C4-2B (cell line): ENCODE measurements around the gene CNFN.

Experiments used
- H3K27ac ChIP-seq: fragments of 450-650 bp; 2 replicates; pipeline ENCODE4 v1.5.1; 2017
- CTCF ChIP-seq: fragments of 450-650 bp; conservative IDR thresholded peaks from 2 replicates; pipeline ENCODE4 v1.5.1; 2017; ENCODE audit warnings: mild to moderate bottlenecking
- ZFX ChIP-seq: fragments of 450-650 bp; IDR thresholded peaks from 2 replicates; pipeline ENCODE4 v1.6.1; 2017

Gene CNFN

DNA sequence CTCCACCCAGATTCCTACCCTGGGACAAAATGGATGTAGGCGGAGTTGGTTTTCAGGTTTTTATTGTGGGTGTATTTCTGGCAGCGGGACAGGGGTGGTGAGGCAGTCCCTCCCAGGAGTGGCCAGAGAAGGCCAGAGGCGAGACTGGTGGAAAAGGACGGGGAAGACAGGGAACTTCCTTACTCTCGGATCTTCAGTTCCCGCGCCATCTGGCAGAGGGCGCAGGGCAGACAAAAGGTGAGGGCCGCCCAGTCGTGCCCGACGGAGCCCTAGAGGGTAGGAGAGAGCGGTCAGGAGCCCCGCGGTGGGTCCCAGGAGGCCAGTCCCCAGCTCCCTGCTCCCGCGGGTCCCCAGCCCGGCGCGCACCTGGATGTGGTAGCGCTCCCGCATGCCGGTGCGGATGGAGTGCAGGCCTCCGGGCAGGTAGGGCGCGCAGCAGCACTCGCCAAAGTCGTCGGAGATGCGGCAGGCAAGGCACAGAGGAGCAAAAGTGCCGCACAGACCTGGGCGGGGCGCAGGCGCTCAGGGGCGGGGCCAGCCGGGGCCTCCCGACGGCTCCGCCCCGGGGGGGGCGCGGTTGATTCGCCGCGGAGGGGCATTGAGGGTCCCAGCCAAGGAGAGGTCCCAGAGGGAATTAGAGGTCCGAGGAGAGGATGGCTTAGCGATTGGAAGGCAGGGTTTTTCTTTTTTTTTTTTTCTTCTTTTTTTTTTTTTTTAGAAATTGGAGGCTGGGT is 3.0 kb downstream of the CNFN start:
- peak overlapping the region; percentile 65 for H3K27ac ChIP-seq
- no peak for TF ChIP-seq ZFX
- peak; percentile 67 for TF ChIP-seq CTCF

DNA sequence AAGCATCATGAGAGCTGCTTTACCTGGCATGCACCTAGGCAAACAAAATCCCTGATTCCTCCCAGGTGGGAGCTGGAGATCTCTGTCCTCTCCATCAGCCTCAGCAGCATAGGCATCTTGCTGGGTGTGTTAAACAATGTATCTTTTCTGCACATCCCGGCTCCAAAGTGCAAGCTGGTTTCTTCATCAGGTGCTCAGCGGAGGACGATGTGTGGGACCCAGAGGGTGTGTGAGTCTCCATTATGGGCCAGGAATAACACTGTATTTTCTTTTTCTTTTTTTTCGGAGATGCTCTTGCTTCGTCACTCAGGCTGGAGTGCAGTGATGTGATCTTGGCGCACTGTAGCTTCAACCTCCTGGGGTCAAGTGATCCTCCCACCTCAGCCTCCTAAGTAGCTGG is 9.9 kb downstream of the CNFN start:
- H3K27ac ChIP-seq = no peak overlapping the region
- TF ChIP-seq CTCF (no peak), ZFX (no peak)

GRCh38 chr19:42378225-42379215 is 11.6 kb downstream of the CNFN start:
- TF ChIP-seq CTCF = no peak
- TF ChIP-seq ZFX = no peak

GRCh38 chr19:42376177-42376555 is 13.9 kb downstream of the CNFN start:
- TF ChIP-seq CTCF (no peak), ZFX (no peak)

More at GRCh38 chr19:42378225-42379215, 11.6 kb downstream of the CNFN start:
- no peak overlapping the region for H3K27ac ChIP-seq

GRCh38 chr19:42375415-42376176 is 14.5 kb downstream of the CNFN start:
- TF ChIP-seq ZFX (no peak), CTCF (no peak)
- no peak overlapping the region for H3K27ac ChIP-seq

More at GRCh38 chr19:42376177-42376555, 13.9 kb downstream of the CNFN start:
- H3K27ac ChIP-seq = no peak overlapping the region

DNA sequence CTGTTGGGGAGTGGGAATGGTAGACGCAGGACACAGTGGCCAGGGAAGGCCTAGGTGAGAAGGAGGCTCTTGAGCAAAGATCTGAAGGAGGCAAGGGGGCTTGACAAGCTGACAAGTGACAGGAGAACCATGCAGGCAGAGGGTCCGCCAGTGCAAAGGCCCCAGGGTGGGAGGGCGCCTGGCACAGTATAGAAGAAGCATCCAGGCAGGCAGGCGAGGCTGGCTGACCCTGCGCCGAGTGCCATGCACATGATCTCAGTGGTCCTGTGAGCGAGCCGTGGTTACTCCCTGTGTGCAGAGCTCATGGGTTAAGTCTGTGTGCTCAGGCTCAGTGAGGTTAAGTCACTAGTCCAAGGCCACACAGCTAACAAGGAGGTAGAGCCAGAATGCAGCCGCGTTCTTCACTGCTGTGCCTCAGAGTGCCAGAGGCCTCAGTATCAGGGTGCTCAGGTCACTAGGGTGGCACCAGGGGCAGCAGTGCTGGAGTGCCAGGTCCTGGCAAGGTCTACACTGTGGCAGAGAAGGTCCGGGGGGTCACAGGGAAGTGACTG is 15.2 kb downstream of the CNFN start:
- TF ChIP-seq ZFX = no peak
- no peak for TF ChIP-seq CTCF
- H3K27ac ChIP-seq = no peak overlapping the region
